Measurements from ENCODE around the gene CEP112.

Gene CEP112

GRCh38 chr17:65885541-65886312 lies 306.2 kb downstream of the CEP112 start:
- TF ChIP-seq PKNOX1 (IDR thresholded peaks at IDR 0.05) (no peak), L3MBTL2 (conservative IDR thresholded peaks at IDR 0.05) (no peak), BHLHE40 (IDR thresholded peaks at IDR 0.05; ENCODE audit: borderline replicate concordance) (no peak), HDGF (IDR thresholded peaks at IDR 0.05; ENCODE audit: borderline replicate concordance) (no peak), NFRKB (IDR thresholded peaks at IDR 0.05) (no peak), SP1 (IDR thresholded peaks at IDR 0.05) (no peak), FOXA1 (IDR thresholded peaks at IDR 0.05) (no peak), TARDBP (IDR thresholded peaks at IDR 0.05) (no peak), CTBP1 (IDR thresholded peaks at IDR 0.05; ENCODE audit: borderline replicate concordance) (no peak), FOXK2 (IDR thresholded peaks at IDR 0.05) (no peak), ZNF384 (IDR thresholded peaks at IDR 0.05) (no peak), ARNT (IDR thresholded peaks at IDR 0.05) (no peak), FOXM1 (IDR thresholded peaks at IDR 0.05; ENCODE audit: borderline replicate concordance) (no peak), ELF4 (IDR thresholded peaks at IDR 0.05) (no peak)
- POLR2A ChIA-PET: no interaction called here
- CTCF ChIA-PET: interaction anchor here (0.6 kb wide), 1 partner anchor 1108 kb away, joined by 3 read pairs; no protein-coding TSS in a partner anchor
- DNase-seq (ENCODE audit: extremely low spot score): no peak

GRCh38 chr17:65876985-65877384 lies 314.9 kb downstream of the CEP112 start:
- no peak for DNase-seq (ENCODE audit: extremely low spot score)
- no peak for TF ChIP-seq ELF4 (IDR thresholded peaks at IDR 0.05)
- TF ChIP-seq FOXK2 (IDR thresholded peaks at IDR 0.05): no peak
- TF ChIP-seq SP1 (IDR thresholded peaks at IDR 0.05): no peak
- no peak for TF ChIP-seq TARDBP (IDR thresholded peaks at IDR 0.05)
- TF ChIP-seq LEF1 (IDR thresholded peaks at IDR 0.05; ENCODE audit: borderline replicate concordance): no peak
- TF ChIP-seq FOXA1 (IDR thresholded peaks at IDR 0.05): no peak
- TF ChIP-seq NFRKB (IDR thresholded peaks at IDR 0.05): no peak
- POLR2A ChIA-PET: no interaction called here
- CTCF ChIA-PET: interaction anchor here (0.9 kb wide), 1 partner anchor 64 kb away, joined by 3 read pairs; no protein-coding TSS in a partner anchor

- no peak for TF ChIP-seq HDGF (IDR thresholded peaks at IDR 0.05; ENCODE audit: borderline replicate concordance)
- no peak for TF ChIP-seq L3MBTL2 (conservative IDR thresholded peaks at IDR 0.05)
- TF ChIP-seq ELF4 (IDR thresholded peaks at IDR 0.05): no peak
- TF ChIP-seq SP1 (IDR thresholded peaks at IDR 0.05): no peak
- TF ChIP-seq NFRKB (IDR thresholded peaks at IDR 0.05): no peak
- TF ChIP-seq ARNT (IDR thresholded peaks at IDR 0.05): no peak
- TF ChIP-seq FOXK2 (IDR thresholded peaks at IDR 0.05): no peak
- no peak for TF ChIP-seq CTBP1 (IDR thresholded peaks at IDR 0.05; ENCODE audit: borderline replicate concordance)
- no peak for TF ChIP-seq LEF1 (IDR thresholded peaks at IDR 0.05; ENCODE audit: borderline replicate concordance)
- no peak for TF ChIP-seq FOXA1 (IDR thresholded peaks at IDR 0.05)
- no peak for TF ChIP-seq ZNF384 (IDR thresholded peaks at IDR 0.05)
- no peak for TF ChIP-seq SUZ12 (IDR thresholded peaks at IDR 0.05)
- no peak for TF ChIP-seq BHLHE40 (IDR thresholded peaks at IDR 0.05; ENCODE audit: borderline replicate concordance)
- TF ChIP-seq TARDBP (IDR thresholded peaks at IDR 0.05): no peak
- TF ChIP-seq PKNOX1 (IDR thresholded peaks at IDR 0.05): no peak
- no peak for TF ChIP-seq FOXM1 (IDR thresholded peaks at IDR 0.05; ENCODE audit: borderline replicate concordance)
- ChIA-PET POLR2A (no interaction called here), CTCF (no interaction called here)
- no peak for DNase-seq (ENCODE audit: extremely low spot score)
Observed at GRCh38 chr17:65868881-65869280, 323.1 kb downstream of the CEP112 start.

- ChIA-PET POLR2A (no interaction called here), CTCF (no interaction called here)
- no peak for DNase-seq (ENCODE audit: extremely low spot score)
- no peak for TF ChIP-seq HDGF (IDR thresholded peaks at IDR 0.05; ENCODE audit: borderline replicate concordance)
- TF ChIP-seq CTBP1 (IDR thresholded peaks at IDR 0.05; ENCODE audit: borderline replicate concordance): no peak
- TF ChIP-seq FOXA1 (IDR thresholded peaks at IDR 0.05): no peak
- TF ChIP-seq BHLHE40 (IDR thresholded peaks at IDR 0.05; ENCODE audit: borderline replicate concordance): no peak
- TF ChIP-seq PKNOX1 (IDR thresholded peaks at IDR 0.05): no peak
- TF ChIP-seq SUZ12 (IDR thresholded peaks at IDR 0.05): no peak
- no peak for TF ChIP-seq LEF1 (IDR thresholded peaks at IDR 0.05; ENCODE audit: borderline replicate concordance)
- no peak for TF ChIP-seq ARNT (IDR thresholded peaks at IDR 0.05)
- TF ChIP-seq NFRKB (IDR thresholded peaks at IDR 0.05): no peak
- TF ChIP-seq TARDBP (IDR thresholded peaks at IDR 0.05): no peak
- no peak for TF ChIP-seq FOXM1 (IDR thresholded peaks at IDR 0.05; ENCODE audit: borderline replicate concordance)
- TF ChIP-seq ZNF384 (IDR thresholded peaks at IDR 0.05): no peak
- no peak for TF ChIP-seq ELF4 (IDR thresholded peaks at IDR 0.05)
- no peak for TF ChIP-seq L3MBTL2 (conservative IDR thresholded peaks at IDR 0.05)
- no peak for TF ChIP-seq SP1 (IDR thresholded peaks at IDR 0.05)
- no peak for TF ChIP-seq FOXK2 (IDR thresholded peaks at IDR 0.05)
Observed at GRCh38 chr17:65867014-65867413, 324.9 kb downstream of the CEP112 start.

GRCh38 chr17:65865715-65866425 lies 326.1 kb downstream of the CEP112 start:
- CTCF ChIA-PET: no interaction called here
- POLR2A ChIA-PET: no interaction called here
- TF ChIP-seq SUZ12 (IDR thresholded peaks at IDR 0.05): no peak
- TF ChIP-seq HDGF (IDR thresholded peaks at IDR 0.05; ENCODE audit: borderline replicate concordance): no peak
- TF ChIP-seq FOXK2 (IDR thresholded peaks at IDR 0.05): no peak
- no peak for TF ChIP-seq ZNF384 (IDR thresholded peaks at IDR 0.05)
- no peak for TF ChIP-seq CTBP1 (IDR thresholded peaks at IDR 0.05; ENCODE audit: borderline replicate concordance)
- TF ChIP-seq FOXA1 (IDR thresholded peaks at IDR 0.05): no peak
- TF ChIP-seq ELF4 (IDR thresholded peaks at IDR 0.05): no peak
- TF ChIP-seq BHLHE40 (IDR thresholded peaks at IDR 0.05; ENCODE audit: borderline replicate concordance): no peak
- no peak for TF ChIP-seq ARNT (IDR thresholded peaks at IDR 0.05)
- TF ChIP-seq SP1 (IDR thresholded peaks at IDR 0.05): no peak
- no peak for TF ChIP-seq FOXM1 (IDR thresholded peaks at IDR 0.05; ENCODE audit: borderline replicate concordance)
- no peak for TF ChIP-seq TARDBP (IDR thresholded peaks at IDR 0.05)
- no peak for DNase-seq (ENCODE audit: extremely low spot score)

All from HEK293T (cell line).